Subcutaneous adipose tissue (tissue), 4 donors: ENCODE measurements around the gene CAV3. TPM values are rescaled to one million over a fixed set of nuclear protein-coding genes. Genes with fewer than 3 reads are reported as not detected.

Experiments used
- total RNA-seq, 4 donors: library from RNA; depleted of rRNA; stranded (reverse); fragments of >200 nt; gene quantifications; one replicate each; pipeline ENCODE4 v1.1.0, GENCODE V29; 2016
- TF ChIP-seq, protein P1 (sequence below): fragments of 450-650 bp; IDR thresholded peaks from one replicate; pipeline ENCODE4 v1.5.1; 2016; ENCODE audit warnings: low read depth, mild to moderate bottlenecking, control low read depth, antibody characterized with exemption, moderate library complexity

The CAV3 gene
- total RNA-seq, 4 donors from 2014 or later = not detected

DNA sequence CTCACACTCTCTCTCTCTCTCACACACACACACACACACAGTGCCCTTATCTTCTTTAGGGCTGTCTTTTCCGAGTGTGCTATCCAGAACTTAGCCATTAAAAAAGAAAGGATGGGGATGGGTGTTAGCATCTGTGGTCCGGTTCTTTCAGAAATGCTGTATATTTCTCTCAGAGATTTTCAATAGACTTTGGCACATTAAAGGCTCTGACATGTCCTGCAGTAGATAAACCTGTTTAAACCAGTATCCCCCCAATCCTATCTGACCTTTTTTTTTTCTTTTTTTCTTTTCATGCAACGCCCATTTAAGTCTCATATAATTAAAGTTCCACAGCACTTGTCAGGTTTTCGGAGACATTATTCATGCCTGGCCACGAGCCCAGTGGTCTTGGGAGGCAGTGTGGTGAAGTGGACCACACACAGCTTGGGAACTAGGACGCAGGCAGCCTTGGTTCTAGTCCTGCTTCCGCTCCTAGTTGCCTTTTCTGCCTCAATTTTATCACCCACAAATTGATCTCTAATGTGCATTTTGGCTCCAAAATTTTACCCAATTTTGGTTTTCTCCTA lies 13.3 kb downstream of the CAV3 start:
- TF ChIP-seq, protein P1, sequence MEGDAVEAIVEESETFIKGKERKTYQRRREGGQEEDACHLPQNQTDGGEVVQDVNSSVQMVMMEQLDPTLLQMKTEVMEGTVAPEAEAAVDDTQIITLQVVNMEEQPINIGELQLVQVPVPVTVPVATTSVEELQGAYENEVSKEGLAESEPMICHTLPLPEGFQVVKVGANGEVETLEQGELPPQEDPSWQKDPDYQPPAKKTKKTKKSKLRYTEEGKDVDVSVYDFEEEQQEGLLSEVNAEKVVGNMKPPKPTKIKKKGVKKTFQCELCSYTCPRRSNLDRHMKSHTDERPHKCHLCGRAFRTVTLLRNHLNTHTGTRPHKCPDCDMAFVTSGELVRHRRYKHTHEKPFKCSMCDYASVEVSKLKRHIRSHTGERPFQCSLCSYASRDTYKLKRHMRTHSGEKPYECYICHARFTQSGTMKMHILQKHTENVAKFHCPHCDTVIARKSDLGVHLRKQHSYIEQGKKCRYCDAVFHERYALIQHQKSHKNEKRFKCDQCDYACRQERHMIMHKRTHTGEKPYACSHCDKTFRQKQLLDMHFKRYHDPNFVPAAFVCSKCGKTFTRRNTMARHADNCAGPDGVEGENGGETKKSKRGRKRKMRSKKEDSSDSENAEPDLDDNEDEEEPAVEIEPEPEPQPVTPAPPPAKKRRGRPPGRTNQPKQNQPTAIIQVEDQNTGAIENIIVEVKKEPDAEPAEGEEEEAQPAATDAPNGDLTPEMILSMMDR = no peak

DNA sequence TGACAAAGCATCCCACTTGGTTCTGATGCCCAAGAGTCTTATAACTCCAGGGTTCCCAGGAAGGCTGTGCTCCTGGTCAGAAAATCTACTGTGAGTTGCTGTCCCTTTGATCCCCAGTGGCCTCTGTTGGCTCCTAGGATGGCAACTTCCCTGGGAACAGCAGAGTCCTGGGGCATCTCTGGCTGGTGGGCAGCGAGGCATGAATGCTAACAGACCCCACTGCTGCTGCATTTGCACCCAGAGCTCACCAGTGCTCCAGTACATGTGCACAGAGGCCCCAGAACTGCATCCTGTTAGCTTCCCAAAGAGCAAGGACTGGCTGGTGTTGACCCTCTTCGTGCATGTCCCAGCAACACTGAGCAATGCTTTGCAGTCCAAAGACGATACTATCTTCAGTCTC lies 15.7 kb downstream of the CAV3 start:
- TF ChIP-seq, protein P1 = no peak

DNA sequence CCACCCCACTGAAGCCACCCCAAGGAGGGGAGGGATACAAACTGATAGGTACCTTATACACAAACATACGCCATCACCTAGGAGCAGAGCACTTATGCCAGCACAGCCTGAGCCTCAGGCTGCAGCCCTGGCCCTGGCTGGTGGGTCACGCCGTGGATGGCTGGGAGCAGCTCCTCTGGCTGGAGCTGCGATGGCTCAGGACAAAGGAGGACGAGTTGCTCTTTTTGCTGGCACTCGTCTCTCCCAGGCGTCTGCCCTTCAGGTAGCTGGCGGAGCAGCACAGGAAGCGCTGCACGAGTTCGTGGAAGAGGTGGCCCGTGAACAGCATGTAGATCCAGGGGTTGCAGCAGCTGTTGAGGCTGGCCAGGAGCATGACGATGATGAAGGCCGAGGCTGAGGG lies 19.2 kb downstream of the CAV3 start:
- TF ChIP-seq, protein P1 = no peak

DNA sequence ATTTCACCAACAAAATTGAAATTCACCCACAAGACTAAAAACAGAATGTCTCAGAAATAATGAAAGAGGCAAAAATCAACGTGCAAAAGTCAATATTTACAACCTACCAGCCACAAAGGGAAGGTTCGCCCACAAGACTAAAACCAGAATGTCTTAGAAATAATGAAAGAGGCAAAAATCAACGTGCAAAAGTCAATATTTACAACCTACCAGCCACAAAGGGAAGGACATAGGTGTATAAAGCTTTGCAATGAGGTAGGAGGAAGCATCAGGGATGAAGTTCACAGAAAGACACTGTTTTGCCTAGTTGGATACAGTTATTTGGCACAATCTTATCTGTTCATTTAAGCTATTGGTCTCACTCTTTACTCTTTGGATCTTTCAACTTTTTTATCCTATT lies 21.5 kb downstream of the CAV3 start:
- TF ChIP-seq, protein P1 = no peak

DNA sequence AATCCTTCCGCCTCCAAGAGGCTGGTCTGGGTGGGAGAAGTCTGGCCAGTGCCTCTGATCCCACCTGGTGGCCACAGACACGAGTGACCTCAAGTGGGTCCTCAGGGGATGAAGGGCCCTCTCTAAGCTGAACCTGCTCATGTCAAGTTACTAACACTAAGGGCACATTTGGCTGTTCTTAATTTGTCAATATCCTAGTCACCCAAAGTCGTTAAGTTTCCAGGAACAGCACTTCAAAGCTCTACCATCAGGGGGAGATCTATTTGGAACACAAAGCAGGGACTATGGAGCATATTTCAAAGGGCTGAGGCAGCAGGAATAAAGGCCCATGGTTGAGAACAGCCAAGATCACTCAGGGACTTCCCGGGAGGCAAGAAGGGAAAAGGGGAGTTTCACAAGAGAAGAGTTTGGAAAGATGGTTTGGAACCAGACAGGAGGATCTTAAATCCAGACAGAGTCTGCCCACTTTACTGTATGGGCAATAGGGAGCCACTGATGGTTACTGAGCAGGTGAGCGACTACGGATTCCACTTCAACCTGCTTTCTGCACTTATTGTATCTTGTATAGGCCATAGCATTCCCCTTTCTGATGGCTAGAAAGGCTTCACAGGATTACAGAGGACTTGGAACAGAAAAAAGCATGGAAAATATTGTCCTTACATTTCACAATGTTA lies 22.1 kb downstream of the CAV3 start:
- TF ChIP-seq, protein P1 = no peak

DNA sequence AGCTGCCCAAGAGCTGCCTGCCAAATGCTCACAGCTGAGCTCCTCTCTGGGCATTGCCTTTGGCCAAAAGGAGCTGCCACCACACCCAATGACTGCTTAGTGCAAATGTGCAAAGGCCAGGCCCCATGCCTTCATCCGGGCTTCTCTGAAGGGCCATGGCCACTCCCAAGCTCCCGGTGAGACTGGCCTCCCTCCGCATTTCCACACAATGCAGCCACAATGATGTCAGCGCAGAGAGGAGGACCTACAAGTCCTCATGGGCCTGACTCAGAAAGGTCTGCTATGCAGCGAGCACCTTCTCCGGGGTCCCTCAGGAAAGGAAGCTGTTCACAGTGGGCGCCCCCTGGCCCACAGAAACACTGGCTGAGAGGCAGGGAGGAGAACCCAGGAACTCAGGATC lies 23.1 kb downstream of the CAV3 start:
- TF ChIP-seq, protein P1 = no peak

DNA sequence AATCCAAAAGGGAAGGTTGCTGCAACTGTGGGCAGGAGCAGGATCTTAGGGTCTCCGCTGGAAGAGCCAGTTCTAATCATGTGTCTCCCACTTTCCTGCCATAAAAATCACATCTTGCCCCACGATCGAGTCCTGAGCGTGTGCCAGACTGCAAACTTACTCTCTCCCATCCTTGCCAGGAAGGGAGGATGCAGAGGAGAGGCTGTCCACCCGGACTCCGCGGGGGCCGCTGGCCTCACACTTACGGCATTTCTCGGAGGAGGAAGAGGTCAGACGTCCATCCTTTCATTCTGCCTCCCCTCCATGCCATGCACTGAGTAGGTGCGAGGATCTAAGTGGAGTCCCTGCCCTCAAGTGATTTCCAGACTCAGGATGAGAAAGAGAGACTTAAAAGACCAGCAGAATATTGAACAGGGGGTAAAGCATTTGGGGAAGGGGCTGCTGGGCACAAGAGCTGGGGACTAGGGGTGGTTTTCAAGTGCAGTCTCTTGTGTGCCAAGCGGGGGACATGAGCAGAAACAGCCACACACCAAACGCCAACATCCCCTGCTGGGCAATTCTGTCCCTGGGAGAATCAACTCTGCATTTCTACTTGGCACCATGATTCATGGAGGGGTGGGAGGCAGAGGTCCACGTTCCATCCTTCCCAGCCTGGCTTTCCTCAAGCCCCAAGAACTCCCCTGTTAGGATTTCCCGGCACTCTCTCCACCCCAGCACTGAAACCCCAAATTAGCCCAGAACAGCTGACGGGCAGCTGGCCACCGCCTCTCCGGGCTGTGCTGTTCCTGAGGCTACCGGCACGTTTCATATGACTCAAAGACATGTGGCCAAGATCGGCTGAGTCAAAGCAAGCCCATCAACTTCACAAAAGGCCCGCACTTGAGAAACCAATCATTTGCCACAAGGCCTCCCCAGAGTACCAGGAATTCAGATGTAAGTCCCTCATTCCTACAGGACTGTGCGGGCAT lies 24.2 kb downstream of the CAV3 start:
- TF ChIP-seq, protein P1 = no peak
